ENCODE results near the gene METTL25. TPM values are rescaled to one million over a fixed set of nuclear protein-coding genes. Genes with fewer than 3 reads are reported as not detected.

The METTL25 gene
- polyA plus RNA-seq, 1 donor (not counting 4 experiments of a cell fraction or from before 2014, with no cell fraction given), result 6.0 TPM

DNA sequence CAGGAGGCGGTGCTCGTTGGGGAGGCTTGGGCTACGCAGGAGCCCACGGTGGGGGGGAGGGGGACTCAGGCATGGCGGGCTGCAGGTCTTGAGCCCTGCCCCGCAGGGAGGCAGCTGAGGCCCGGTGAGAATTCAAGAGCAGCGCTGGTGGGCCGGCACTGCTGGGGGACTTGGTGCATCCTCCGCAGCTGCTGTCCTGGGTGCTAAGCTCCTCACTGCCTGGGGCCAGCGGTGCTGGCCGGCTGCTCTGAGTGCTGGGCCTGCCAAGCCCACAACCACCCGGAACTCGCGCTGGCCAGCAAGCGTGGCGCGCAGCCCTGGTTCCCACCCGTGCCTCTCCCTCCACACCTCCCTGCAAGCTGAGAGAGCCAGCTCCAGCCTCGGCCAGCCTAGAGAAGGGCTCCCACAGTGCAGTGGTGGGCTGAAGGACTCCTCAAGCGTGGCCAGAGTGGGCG lies 3.2 kb downstream of the METTL25 start:
- FAIRE-seq, result no peak
- Histone ChIP-seq H4K20me1 (ENCODE audit: control insufficient read depth, extremely low read depth, insufficient read depth, low read length) (no peaks in the 10 kb centered on the region), H3K4me2 (ENCODE audit: control insufficient read depth, extremely low read depth, insufficient read depth, low read depth, low read length) (no peak overlapping the region), H2AFZ (ENCODE audit: control insufficient read depth, low read length) (no peak overlapping the region), H3K9me3 (ENCODE audit: control insufficient read depth, low read depth, low read length) (no peaks in the 10 kb centered on the region), H3K79me2 (ENCODE audit: control insufficient read depth, insufficient read depth, low read length) (peaks cover 16% of the 10 kb centered on the region), H3K36me3 (ENCODE audit: control insufficient read depth in 2 of 2, extremely low read depth in 1 of 2, insufficient read depth in 2 of 2, low read length in 2 of 2) (no peaks in the 10 kb centered on the region), H3K4me1 (ENCODE audit: control insufficient read depth, extremely low read depth, insufficient read depth, low read length) (peaks cover 9% of the 10 kb centered on the region), H3K9ac (ENCODE audit: control insufficient read depth, extremely low read depth, insufficient read depth, low read length) (no peak overlapping the region), H3K9me1 (ENCODE audit: control insufficient read depth, extremely low read depth, insufficient read depth, low read length) (no peaks in the 10 kb centered on the region), H3K27ac (ENCODE audit: control insufficient read depth, insufficient read depth, low read length) (no peak overlapping the region), H3K4me3 (ENCODE audit: control insufficient read depth in 2 of 3, extremely low read depth in 1 of 3, insufficient read depth in 2 of 3, low read depth in 1 of 3, low read length in 3 of 3) (no peak overlapping the region), H3K27me3 (ENCODE audit: control insufficient read depth, extremely low read depth, insufficient read depth, low read length) (no peaks in the 10 kb centered on the region)
- TF ChIP-seq EZH2 (IDR thresholded peaks at IDR 0.05; ENCODE audit: low read length), result no peak
- TF ChIP-seq, protein P1, sequence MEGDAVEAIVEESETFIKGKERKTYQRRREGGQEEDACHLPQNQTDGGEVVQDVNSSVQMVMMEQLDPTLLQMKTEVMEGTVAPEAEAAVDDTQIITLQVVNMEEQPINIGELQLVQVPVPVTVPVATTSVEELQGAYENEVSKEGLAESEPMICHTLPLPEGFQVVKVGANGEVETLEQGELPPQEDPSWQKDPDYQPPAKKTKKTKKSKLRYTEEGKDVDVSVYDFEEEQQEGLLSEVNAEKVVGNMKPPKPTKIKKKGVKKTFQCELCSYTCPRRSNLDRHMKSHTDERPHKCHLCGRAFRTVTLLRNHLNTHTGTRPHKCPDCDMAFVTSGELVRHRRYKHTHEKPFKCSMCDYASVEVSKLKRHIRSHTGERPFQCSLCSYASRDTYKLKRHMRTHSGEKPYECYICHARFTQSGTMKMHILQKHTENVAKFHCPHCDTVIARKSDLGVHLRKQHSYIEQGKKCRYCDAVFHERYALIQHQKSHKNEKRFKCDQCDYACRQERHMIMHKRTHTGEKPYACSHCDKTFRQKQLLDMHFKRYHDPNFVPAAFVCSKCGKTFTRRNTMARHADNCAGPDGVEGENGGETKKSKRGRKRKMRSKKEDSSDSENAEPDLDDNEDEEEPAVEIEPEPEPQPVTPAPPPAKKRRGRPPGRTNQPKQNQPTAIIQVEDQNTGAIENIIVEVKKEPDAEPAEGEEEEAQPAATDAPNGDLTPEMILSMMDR (optimal IDR thresholded peaks at IDR 0.05 in 1 of 3, IDR thresholded peaks at IDR 0.05 in 1 of 3, conservative IDR thresholded peaks at IDR 0.05 in 1 of 3; ENCODE audit: extremely low read depth in 1 of 3, insufficient read depth in 2 of 3, low read length in 3 of 3), result no peak
- dilution Hi-C loops (cut with MboI; ENCODE audit: extremely low pct_ligation_motif_present, low sequenced_read_pairs), result no loop called here
- no peak for DNase-seq (ENCODE audit: low read depth, low spot score)

- FAIRE-seq, result no peak
Observed at GRCh38 chr12:82363990-82364389, 5.7 kb downstream of the METTL25 start.

More at GRCh38 chr12:82363990-82364389, 5.7 kb downstream of the METTL25 start:
- no peaks in the 10 kb centered on the region for H4K20me1 ChIP-seq (ENCODE audit: control insufficient read depth, extremely low read depth, insufficient read depth, low read length)
- H3K79me2 ChIP-seq (ENCODE audit: control insufficient read depth, insufficient read depth, low read length), result no peaks in the 10 kb centered on the region
- dilution Hi-C loops (cut with MboI; ENCODE audit: extremely low pct_ligation_motif_present, low sequenced_read_pairs), result no loop called here
- H3K27ac ChIP-seq (ENCODE audit: control insufficient read depth, insufficient read depth, low read length), result no peak overlapping the region
- no peaks in the 10 kb centered on the region for H3K9me1 ChIP-seq (ENCODE audit: control insufficient read depth, extremely low read depth, insufficient read depth, low read length)
- H3K4me2 ChIP-seq (ENCODE audit: control insufficient read depth, extremely low read depth, insufficient read depth, low read depth, low read length), result no peak overlapping the region
- no peak overlapping the region for H3K4me3 ChIP-seq (ENCODE audit: control insufficient read depth in 2 of 3, extremely low read depth in 1 of 3, insufficient read depth in 2 of 3, low read depth in 1 of 3, low read length in 3 of 3)
- H3K27me3 ChIP-seq (ENCODE audit: control insufficient read depth, extremely low read depth, insufficient read depth, low read length), result no peaks in the 10 kb centered on the region
- no peak overlapping the region for H3K9ac ChIP-seq (ENCODE audit: control insufficient read depth, extremely low read depth, insufficient read depth, low read length)
- TF ChIP-seq EZH2 (IDR thresholded peaks at IDR 0.05; ENCODE audit: low read length), result no peak
- TF ChIP-seq, protein P1 (optimal IDR thresholded peaks at IDR 0.05 in 1 of 3, IDR thresholded peaks at IDR 0.05 in 1 of 3, conservative IDR thresholded peaks at IDR 0.05 in 1 of 3; ENCODE audit: extremely low read depth in 1 of 3, insufficient read depth in 2 of 3, low read length in 3 of 3), result no peak
- peaks cover 4% of the 10 kb centered on the region for H3K4me1 ChIP-seq (ENCODE audit: control insufficient read depth, extremely low read depth, insufficient read depth, low read length)
- no peaks in the 10 kb centered on the region for H3K36me3 ChIP-seq (ENCODE audit: control insufficient read depth in 2 of 2, extremely low read depth in 1 of 2, insufficient read depth in 2 of 2, low read length in 2 of 2)
- H2AFZ ChIP-seq (ENCODE audit: control insufficient read depth, low read length), result no peak overlapping the region
- no peak for DNase-seq (ENCODE audit: low read depth, low spot score)
- H3K9me3 ChIP-seq (ENCODE audit: control insufficient read depth, low read depth, low read length), result no peaks in the 10 kb centered on the region
